Measurements from ENCODE around the gene IRAK2. TPM values are rescaled to one million over a fixed set of nuclear protein-coding genes. Genes with fewer than 3 reads are reported as not detected.

IRAK2 gene
- total RNA-seq, 1 donor from 2014 or later: 1.4 TPM

DNA sequence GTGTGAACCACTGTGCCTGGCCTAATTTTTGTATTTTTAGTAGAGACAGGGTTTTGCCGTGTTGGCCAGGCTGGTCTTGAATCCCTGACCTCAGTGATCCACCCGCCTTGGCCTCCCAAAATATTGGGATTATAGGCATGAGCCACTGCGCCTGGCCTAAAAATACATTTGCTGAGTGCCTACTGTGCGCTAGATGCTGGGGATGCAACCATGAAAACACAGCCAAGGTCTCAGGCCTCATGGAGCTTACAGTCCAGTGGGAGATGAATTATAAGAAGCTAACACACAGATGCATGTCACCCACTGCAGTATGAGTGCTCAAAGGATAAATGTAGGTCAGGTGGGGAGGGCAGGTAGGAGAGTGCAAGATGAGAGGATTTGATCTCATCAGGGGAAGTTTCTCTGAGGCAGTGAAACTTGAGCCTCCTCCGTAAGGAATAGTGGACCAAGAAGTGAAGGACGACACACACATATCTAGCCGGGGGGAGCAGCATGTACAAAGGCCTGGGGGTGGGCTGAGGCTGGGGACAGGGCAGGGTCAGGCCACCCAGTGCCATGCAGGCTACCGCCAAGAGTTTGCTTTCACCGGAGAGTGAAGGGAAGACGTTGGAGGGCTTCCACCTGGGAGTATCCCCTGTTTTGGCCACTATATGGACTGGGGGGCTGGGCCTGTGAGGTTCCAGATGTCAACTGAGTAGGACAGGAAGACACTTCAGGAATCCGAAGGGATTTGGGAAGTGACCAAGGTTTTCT lies 24.3 kb downstream of the IRAK2 start:
- no peak overlapping the region for H3K27ac Mint-ChIP-seq
- peaks cover 23% of the 10 kb centered on the region for H3K4me1 Mint-ChIP-seq (ENCODE audit: unreplicated experiment)
- no peaks in the 10 kb centered on the region for H3K9me3 Mint-ChIP-seq

DNA sequence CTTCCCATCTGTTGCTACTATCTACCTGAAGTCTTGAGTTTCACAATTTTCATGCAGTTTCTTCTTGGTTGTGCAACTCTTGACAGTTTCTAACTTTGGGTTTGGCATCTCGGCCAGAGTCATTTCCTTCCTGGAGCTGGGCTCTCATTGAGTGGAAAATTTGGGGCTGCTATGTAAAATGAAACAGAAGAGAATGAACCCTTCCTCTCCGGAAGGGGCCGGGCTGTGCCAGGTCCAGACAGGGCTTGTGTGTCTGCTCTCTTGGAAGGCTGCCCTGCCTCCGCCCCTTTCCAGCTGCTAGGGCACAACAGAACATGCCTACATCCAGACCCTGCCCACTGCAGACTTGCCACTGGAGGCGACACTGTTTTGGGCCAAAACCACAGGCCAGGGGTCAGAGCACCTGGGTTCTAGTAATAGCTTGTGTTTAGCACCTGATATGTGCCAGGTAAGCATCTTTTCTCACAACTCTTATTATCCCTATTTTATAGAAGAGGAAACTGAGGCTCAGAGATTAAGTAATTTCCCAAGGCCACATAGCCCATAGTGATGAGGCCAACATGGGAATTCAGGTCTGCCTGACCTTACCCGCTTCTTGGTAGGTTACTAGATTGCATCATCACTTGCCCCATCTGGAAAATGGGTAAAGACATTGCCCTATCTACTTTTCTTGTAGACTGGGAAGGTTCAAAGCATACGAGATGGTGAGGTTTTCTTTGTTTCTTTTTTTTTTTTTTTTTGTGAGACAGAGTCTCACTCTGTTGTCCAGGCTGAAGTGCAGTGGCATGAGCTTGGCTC lies 25.0 kb downstream of the IRAK2 start:
- H3K9me3 Mint-ChIP-seq: no peaks in the 10 kb centered on the region
- DNase-seq (ENCODE audit: extremely low spot score, unreplicated experiment): no peak
- H3K4me3 Mint-ChIP-seq: no peak overlapping the region
- no peaks in the 10 kb centered on the region for H3K27me3 Mint-ChIP-seq
- no peaks in the 10 kb centered on the region for H3K36me3 Mint-ChIP-seq
- no peak overlapping the region for H3K27ac Mint-ChIP-seq
- peaks cover 29% of the 10 kb centered on the region for H3K4me1 Mint-ChIP-seq (ENCODE audit: unreplicated experiment)
- no peak for TF ChIP-seq CTCF (conservative IDR thresholded peaks at IDR 0.05)

More for the DNA sequence above, 24.3 kb downstream of the IRAK2 start:
- Mint-ChIP-seq H3K27me3 (no peaks in the 10 kb centered on the region), H3K4me3 (no peak overlapping the region), H3K36me3 (no peaks in the 10 kb centered on the region)
- DNase-seq (ENCODE audit: extremely low spot score, unreplicated experiment): no peak
- TF ChIP-seq CTCF (conservative IDR thresholded peaks at IDR 0.05): no peak

GRCh38 chr3:10192953-10193691 lies 28.4 kb downstream of the IRAK2 start:
- peaks cover 16% of the 10 kb centered on the region for H3K4me1 Mint-ChIP-seq (ENCODE audit: unreplicated experiment)
- DNase-seq (ENCODE audit: extremely low spot score, unreplicated experiment): no peak
- no peak overlapping the region for H3K4me3 Mint-ChIP-seq

GRCh38 chr3:10193692-10194327 lies 29.1 kb downstream of the IRAK2 start:
- no peak overlapping the region for H3K4me3 Mint-ChIP-seq
- TF ChIP-seq CTCF (conservative IDR thresholded peaks at IDR 0.05): no peak
- DNase-seq (ENCODE audit: extremely low spot score, unreplicated experiment): no peak
- H3K36me3 Mint-ChIP-seq: no peaks in the 10 kb centered on the region
- H3K27ac Mint-ChIP-seq: peak overlapping the region; percentile 43
- no peaks in the 10 kb centered on the region for H3K9me3 Mint-ChIP-seq
- peaks cover 18% of the 10 kb centered on the region for H3K4me1 Mint-ChIP-seq (ENCODE audit: unreplicated experiment)
- H3K27me3 Mint-ChIP-seq: no peaks in the 10 kb centered on the region

More at GRCh38 chr3:10192953-10193691, 28.4 kb downstream of the IRAK2 start:
- Mint-ChIP-seq H3K27ac (no peak overlapping the region), H3K36me3 (no peaks in the 10 kb centered on the region), H3K9me3 (no peaks in the 10 kb centered on the region), H3K27me3 (no peaks in the 10 kb centered on the region)
- TF ChIP-seq CTCF (conservative IDR thresholded peaks at IDR 0.05): peak; percentile 60
